GM18873 (cell line): ENCODE measurements around the gene SMC1A.
"Not testable (repeated sequence)": the region's sequence is repeated elsewhere in the genome, so short reads cannot be mapped to it uniquely, and the experiment has no call there.

Source experiments
- ATAC-seq: cut with Tn5 transposase; IDR thresholded peaks from one replicate; pipeline ENCODE4 v1.9.1; 2021; ENCODE audit warnings: mild to moderate bottlenecking, moderate library complexity, moderate number of reproducible peaks; ENCODE audit not compliant: unreplicated experiment, low FRiP score

Gene SMC1A

DNA sequence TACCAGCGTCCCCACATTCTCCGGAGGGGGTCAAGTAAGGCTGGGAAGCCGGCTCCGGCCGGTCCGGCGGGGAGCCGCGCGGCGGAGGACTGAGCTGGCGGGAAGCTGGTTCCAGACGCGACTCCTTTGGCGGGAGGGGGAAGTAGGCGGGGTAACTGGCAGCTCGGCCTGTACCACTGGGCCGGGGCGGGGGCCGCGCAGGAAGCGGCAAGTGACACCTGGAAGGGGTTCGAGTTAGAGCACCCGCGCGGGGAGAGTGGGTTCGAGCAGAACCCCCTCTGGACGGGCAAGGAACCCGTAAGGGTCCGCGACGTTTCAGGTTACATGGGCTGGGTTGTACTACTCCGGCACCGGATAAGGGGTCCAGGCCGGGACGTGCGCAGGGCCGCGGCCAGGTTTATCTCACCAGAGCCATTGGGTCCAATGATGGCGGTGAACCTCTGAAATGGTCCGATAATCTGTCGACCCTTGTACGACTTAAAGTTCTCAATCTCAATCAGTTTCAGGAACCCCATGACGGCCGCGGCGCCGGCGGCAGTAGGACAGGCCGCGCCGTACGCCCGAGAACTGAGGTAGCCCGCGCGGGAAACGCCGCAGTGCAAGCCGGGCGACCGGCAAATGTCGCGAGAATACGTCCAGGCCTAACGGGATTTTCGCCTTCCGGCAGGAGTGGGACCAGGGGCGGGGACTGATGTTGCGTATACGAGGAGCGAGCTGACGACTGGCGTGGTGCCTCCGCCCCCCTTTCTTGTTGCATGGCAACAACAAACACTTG, at the start of gene SMC1A:
Gene SMC1A, minus strand, starts transcription at position 569 of the 775 bp plus-strand sequence. Its CDS starts 54 bp downstream, at position 515.
- peak; percentile 90 for ATAC-seq

DNA sequence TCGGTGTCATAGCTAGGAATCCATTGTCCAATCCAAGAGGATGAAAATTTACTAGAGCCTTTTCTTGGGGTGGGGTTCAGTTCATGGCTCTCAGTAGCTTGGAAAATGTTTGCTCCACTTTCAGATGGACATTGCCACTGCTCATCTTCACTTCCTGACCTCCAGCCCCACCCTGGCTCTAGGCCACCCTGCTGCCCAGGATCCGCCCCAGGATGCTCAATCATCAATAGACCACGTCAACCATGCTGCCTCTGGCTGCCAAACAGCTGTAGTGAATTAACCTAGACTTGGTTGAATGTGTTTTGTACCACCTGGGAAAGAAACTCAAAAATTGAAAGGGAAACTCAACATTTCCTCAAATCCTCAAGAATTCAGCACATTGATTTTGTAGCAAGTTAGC, 48.9 kb upstream of the SMC1A start:
- ATAC-seq = no peak

DNA sequence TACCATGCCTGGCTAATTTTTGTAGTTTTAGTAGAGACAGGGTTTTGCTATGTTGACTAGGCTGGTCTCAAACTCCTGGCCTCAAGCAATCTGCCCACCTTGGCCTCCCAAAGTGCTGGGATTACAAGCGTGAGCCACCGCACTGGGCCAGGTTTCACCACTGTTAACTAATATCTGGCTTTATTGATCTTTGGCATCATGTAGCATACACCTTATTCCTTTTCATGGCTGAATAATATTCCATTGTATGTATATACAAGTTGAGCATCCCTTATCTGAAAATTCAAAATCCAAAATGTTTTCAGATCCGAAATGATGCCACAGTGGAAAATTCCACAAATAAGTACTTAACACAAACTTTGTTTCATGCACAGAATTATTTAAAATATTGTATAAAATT, 46.2 kb upstream of the SMC1A start:
- ATAC-seq = not testable (repeated sequence)

DNA sequence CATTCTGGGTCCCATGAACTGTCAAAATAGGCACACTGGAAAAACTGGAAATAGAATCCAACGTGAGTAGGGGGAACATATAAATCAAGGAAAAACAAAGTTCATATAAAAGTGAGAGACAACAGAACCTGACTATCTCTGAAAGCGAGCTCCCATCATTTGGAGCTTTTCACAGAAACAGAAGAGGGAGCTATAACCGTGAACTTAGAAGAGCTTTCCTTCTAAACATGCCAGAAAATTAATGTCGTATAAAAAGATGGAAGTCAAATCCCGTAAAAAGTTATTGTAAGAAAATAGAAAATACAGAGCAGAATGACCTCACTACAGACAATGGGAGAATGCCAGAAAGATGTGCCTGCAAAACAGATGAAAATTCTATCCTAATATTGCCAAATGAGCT, 35.6 kb upstream of the SMC1A start:
- ATAC-seq = no peak

DNA sequence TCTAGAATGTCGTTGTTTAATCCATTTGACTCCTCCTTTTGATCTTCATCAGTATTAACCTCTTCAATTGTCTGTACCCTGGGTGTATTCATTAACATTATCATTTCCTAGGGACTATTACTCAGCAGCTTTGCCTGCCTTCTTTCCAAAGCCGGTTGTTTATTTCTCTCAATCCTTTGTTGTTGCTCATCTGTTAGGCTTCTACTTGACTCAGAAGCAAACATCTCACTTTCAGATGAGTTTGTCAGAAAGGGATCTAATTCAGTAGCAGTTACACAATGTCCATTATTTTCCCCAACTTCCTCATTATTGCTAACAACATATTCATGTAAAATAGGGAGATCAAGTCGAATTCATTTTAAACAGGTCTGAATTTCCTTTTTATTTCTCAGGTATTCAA, 33.8 kb upstream of the SMC1A start:
- no peak for ATAC-seq

DNA sequence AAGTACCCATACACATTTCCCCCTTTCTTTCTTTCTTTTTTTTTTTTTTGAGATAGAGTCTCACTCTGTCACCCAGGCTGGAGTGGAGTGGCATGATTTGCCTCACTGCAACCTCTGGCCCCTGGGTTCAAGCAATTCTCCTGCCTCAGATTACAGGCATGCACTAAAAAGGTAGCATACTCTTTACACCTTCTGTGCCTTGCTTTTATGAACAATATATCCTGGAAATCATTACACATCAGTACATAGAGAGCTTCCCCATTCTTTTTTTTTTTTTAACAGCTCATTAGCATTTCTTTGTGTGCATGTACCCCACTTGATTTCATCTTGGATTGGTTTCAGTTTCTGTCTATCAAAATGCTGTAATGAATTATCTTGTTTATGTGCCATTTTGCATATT, 30.4 kb upstream of the SMC1A start:
- no peak for ATAC-seq

DNA sequence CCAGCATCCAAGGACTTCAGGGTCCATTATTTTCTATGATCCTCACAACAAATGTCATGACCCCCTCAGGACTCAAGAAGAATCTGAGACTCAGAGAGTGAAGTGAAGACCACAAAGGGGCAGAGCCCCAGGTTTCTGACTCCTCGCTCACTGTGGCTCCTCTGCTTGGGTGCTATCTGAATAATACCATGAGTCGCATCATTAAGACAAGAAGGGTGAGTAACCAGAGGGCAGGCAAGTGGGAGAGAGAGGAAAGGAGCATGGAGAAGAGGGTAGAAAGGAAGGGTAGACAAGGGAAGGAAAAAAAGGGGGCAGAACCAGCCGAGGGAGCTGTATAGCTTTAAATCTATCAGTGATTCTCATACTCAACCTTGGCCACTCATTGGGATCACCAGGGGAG, 27.2 kb upstream of the SMC1A start:
- ATAC-seq = no peak

DNA sequence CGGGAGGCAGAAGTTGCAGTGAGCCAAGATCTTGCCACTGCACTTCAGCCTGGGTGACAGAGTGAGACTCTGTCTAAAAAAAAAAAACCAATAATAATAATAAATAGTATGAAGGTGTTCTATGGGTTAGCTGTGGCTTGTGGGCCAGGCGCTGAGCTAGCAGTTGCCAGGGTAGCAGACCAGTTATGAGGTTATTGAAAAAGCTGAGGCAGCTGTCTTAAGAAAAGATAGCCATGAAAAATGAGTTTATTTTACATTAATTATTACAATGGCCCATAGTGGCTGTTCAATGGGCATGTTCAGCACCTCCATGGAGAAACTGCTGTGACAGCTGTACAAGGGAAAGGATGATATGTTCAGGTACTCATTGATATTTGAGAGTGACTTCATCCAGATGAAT, 25.0 kb upstream of the SMC1A start:
- no peak for ATAC-seq

DNA sequence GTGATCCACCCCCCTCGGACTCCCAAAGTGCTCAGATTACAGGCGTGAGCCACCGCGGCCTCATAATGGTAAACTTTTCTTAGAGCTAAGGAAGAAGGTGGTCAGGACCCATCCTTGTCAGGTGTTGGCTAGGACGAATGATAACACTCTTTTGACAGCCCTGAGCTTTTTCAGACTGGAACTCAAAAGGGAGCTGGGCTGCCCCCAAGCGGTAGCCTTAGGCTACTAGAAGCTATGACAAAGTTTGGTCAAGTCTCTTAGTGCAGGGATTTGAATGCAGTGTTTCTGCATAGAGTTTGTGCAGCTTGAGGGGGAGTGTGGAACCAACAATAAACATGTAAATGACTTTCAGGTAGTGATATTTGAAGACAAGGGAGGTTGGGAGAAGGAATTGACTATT, 23.5 kb upstream of the SMC1A start:
- no peak for ATAC-seq

DNA sequence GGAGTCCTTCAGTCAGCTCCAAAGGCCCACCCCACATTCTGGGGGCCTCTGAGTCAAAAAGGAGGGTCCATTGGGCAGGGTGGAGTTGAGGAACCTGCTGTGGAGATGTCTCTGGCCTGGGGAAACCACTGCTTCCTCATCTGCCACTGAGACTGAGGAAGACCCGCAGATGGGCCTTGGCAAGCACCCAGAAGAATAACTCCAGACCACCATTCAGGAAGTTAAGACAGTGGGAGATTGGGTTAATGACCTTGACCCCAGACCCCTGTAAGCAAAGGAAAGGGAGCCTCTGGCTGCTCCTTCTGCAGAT, 19.8 kb upstream of the SMC1A start:
- no peak for ATAC-seq

DNA sequence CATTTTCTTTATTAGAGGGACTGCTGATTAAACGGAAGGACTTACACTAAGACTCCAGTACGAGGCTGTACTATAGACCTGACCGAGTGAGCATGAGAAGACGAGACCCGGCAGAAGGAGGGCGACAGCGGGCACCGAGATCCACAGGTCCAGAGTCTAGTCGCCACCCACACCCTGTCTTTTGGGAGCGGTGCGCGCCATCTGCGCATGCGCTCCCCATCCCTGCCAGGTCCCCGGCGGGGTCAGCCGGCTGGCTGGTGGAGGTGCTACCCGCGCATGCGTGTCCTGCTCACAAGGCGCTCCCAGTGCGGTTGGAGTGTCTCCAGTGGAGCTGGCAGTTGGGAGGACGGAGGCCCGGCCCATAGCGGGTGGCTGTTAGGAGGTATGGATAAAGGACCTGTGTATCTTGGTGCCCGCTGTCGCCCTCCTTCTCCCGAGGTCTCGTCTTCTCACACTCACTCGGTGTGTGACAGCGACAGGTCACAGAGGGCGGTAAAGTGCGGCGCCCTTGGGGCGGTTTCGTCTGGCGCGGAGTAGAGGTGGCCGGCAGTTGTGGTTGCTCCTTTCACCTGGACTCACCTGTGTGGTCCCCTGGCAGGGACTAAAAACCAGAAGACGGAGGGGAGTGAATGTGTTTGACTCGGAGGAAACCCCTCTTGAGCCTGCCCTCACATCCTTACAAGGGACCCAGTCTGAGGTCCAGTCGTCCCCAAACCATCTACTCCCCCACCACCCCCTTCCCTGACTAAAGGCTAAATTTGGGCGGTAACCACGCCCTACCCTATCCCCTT, 19.3 kb upstream of the SMC1A start:
- ATAC-seq = peak; percentile 73

DNA sequence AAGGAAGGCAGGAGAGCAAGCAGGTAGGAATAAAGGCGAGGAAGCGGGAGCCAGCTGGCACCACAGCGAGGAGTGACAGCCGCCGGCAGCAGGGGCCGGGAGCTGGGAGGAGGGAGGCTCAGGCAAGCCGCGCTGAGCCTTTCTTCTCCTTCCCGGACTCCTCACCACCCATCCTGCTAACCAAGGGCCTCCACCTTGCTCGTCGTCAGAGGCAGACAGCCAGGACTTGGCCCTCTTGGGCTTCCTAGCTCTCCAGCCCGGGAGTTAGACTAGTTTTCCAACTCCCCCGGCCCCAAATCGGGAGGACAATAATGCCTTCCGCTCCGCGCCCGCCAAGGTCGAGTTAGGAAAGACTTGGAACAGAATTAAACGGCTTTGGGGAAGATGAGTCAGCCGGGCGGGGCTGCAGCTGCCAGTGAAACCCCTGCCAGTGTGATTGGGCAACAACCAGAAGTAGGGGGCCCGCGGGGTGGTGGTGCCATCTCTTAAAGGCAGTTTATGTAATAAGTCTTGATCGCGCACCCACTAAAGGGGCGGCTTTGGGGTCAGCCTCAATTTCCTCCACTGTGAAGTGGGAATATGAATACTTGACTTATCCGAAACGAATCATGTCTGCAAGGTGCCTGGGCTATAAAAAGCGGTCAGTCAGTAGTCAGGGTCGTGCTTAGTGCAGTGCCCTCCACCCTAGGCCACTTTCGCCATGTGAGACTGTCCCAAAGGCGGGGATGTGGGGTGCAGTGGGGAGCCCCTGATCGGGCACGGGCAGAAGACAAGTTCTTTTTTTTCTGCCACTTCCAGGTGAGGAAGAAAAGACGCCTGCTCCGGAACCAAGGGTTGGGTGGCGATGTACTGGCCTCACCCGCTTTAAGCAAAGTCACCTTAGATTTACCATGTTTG, 18.4 kb upstream of the SMC1A start:
- no peak for ATAC-seq

DNA sequence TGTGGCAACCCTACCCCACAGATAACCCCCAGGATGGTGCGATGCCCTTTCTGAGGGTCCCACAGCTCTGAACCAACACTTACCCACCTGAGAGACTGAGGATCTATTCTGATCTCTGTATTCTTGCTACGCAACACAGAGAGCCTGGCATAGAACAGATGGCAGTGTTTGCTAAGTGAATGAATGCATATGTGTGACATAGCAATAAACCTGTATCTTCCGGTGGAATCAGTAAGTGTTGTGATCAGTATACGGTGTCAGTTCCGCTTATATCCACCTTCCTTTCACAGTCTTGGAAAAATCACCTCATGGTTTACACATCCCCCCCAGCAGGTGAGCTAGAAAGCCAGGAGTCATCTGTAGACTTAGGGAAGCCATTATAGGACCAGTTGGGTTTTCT, 17.6 kb upstream of the SMC1A start:
- no peak for ATAC-seq

DNA sequence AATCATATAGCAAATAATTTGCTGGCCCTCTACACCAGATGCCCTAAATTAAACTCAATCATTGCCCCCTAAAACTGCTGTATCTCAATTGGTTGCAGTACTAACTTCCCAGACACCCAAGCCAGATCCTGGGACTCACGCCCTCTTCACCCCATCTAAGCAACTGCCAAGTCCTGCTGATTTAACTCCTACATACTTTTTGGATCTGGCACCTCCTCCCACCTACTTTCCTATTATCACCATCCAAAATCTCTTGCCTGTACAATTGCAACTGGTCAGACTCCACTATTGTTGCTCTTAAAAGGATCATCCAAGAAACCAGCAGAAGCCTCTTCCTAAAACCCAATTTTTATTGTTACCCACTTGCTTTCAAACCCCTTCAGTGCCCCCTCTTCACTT, 16.4 kb upstream of the SMC1A start:
- ATAC-seq = no peak

DNA sequence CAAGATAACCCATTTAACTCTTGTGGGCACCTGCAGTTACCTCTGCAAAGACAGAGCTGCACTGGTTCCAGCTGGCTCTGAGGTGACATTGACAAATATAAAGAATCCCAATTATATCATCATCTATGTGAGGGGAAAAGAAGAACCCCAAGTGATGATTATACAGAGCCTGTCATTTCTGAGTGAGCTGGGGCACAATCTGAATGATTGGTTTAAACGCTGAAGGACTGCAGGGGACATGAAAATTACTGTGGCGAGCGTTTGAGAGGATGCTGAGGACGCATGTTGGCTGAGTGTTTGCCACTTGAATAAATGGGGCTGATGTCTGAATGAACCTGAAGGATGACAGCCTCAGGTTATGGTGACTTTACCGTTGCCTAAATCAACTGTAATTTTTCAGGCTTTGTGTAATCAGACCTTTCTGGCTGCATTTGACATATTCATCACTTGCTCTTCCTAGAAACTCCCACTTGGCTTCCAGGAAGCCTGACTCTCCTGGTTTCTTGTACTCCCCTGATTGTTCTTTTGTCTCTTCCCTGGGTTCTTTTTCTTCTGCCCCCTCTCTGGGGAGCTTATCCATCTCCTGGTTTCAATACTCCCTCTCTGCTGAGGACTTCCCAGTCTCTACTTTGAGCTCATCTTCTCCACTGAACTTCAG, 15.8 kb upstream of the SMC1A start:
- ATAC-seq = no peak

DNA sequence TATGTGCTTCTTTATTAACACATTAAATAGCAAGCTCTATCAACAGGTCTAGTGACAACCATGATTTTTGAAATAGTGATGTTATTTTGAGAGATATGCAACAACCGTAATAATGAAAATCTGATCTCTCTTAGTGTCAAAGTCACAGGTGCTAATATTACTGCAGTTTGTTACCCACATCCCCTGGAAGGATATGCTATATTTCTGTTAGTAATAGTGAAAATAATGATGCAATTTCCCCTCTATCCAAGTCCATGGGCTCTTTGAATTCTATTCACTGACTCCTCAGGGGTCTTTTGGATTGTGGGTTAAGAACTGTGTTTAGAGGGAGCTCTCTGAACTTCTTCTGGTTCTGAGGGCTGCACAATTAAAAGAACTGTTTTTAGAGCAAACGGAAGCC, 14.8 kb upstream of the SMC1A start:
- no peak for ATAC-seq

DNA sequence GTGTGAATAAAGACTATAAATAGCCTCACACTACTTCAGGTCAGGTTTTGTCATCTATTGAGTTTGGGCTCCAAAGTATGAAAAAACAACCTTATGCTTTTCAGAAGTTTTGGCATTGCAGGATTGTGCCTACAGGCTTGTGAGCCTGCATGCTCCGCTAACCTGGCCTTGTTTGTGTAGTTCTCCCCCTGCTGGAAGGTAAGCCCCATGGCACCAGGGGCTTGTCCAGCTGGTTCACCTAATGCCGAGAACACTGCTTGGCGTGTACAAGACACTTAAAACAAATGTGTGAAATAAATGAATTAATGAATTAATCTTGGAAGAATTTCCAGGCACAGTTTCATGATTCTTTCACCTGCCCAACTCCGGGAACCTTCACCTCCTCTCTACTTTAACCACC, 13.5 kb upstream of the SMC1A start:
- ATAC-seq = no peak

DNA sequence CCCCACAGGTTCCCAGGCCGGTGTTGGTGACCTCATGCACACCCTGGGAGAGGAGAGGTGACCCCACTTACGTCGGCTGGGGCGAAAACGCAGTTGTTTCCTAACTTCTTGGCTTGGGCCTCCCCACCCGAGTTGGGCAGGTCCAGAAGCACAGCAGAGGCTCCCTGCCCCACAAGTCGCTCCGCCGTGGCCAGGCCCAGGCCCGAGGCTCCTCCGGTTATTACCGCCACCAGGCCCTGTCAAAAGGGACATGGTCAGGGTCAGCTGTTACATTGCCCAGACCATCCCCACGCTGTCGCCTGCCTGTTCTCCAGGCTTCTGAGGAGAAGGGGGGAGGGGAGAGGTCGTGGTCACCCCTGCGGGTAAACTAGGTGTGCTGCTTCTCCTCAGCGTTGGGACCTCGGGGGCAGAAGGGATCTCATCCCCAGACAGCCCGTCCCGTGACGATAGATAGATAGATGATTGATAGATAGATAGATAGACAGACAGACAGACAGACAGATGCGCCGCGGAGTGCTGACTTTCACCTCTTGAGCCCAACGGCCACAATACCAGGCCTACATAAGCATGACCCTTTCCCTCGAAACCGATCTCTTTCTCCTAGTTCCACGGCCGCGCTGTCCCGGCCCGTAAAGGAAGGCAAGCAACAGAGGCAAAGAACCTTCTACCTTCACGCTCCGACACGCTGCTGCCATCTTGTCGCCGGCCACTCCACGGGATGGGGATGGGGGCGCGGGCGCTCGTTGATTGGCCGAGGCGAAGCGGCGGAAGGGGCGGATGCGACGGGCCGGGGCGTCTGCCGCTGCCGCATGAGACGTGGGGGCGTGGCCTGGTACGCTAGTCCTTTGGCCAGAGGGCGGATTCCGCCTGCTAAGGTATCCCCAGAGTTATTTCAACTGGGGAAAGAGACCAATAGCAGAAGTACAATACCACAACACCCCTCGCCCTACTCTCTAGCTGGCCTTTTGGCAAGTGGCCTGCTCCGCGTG, 11.5 kb upstream of the SMC1A start, which contains the start of gene HSD17B10:
Gene HSD17B10, minus strand, starts transcription at position 720 of the 989 bp plus-strand sequence. Its CDS starts 25 bp downstream, at position 695.
- peak; percentile 71 for ATAC-seq

DNA sequence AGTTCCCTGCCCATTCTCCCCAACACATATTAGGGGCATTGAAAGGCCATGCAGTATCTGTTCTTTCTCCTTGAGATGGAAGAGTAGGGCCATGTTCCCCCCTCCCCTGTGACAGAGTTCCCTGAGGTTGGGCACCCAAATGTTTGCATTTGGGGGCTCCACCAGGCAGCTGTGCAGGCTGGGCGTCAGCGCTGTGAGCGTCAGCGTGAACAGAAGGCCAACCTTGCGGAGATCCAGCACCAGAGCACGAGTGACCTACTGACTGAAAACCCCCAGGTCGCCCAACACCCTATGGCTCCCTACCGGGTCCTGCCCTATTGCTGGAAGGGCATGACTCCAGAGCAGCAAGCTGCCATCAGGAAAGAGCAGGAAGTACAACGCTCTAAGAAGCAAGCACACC, 7.8 kb upstream of the SMC1A start:
- ATAC-seq = no peak
